Uterus (tissue), 4 donors: ENCODE results near the gene DAO. TPM values are rescaled to one million over a fixed set of nuclear protein-coding genes. Genes with fewer than 3 reads are reported as not detected.

Source experiments
- DNase-seq, 2 donors: peaks; one replicate each; pipeline ENCODE4 v3.0.0-alpha.2; 2019 to 2020
- H3K27ac ChIP-seq, 2 donors: fragments of 200-600 bp; sonication (generic); 1 replicate in 1 of 2; 2 replicates in 1 of 2; pipeline ENCODE4 v1.5.1; 2016 to 2018
- H3K27me3 ChIP-seq, 2 donors: fragments of 200-600 bp; sonication (generic); one replicate each; pipeline ENCODE4 v1.5.1; 2018 to 2019; ENCODE audit warnings: control low read depth in 1 of 2
- H3K36me3 ChIP-seq, 2 donors: fragments of 200-600 bp; sonication (generic); one replicate each; pipeline ENCODE4 v1.5.1; 2019; ENCODE audit warnings: control low read depth in 1 of 2
- H3K4me1 ChIP-seq, 2 donors: fragments of 200-600 bp; sonication (generic); one replicate each; pipeline ENCODE4 v1.5.1; 2018 to 2019; ENCODE audit warnings: control low read depth in 1 of 2
- H3K4me3 ChIP-seq, 2 donors: fragments of 200-600 bp; sonication (generic); 1 replicate in 1 of 2; 2 replicates in 1 of 2; pipeline ENCODE4 v1.5.1; 2018 to 2019; ENCODE audit warnings: mild to moderate bottlenecking in 1 of 2
- H3K9me3 ChIP-seq, 2 donors: fragments of 200-600 bp; sonication (generic); one replicate each; pipeline ENCODE4 v1.5.1; 2019; ENCODE audit warnings: control low read depth in 1 of 2
- POLR2A ChIP-seq, 2 donors: fragments of 450-650 bp; IDR thresholded peaks; one replicate each; pipeline ENCODE4 v1.6.1; 2016; ENCODE audit warnings: antibody characterized with exemption in 2 of 2, mild to moderate bottlenecking in 1 of 2, moderate library complexity in 1 of 2
- intact Hi-C: fragments of 100-400 bp; cut with DNase I; formaldehyde crosslinking; loops from one replicate; pipeline ENCODE4 v1.15.1; 2023; ENCODE audit warnings: low total_unique reads
- total RNA-seq, 4 donors: library from RNA; depleted of rRNA in 3 of 4; stranded (reverse); fragments of >200 nt in 3 of 4; gene quantifications; one replicate each; pipeline versions ENCODE4 v1.1.0 to v1.2.4, GENCODE V29; 2014 to 2023
- TF ChIP-seq, protein P1 (sequence below), 4 experiments: fragments of 200-600 bp in 2 of 4; fragments of 450-650 bp in 2 of 4; sonication (generic) in 2 of 4; IDR thresholded peaks; one replicate each; pipeline ENCODE4 v1.5.1; 2016 to 2019; ENCODE audit warnings: antibody characterized with exemption in 4 of 4, mild to moderate bottlenecking in 2 of 4, moderate library complexity in 1 of 4
- donor health status: DM: yes; HTN: yes; CAD: no.

The DAO gene
- total RNA-seq, 4 donors from 2014 or later = not detected

DNA sequence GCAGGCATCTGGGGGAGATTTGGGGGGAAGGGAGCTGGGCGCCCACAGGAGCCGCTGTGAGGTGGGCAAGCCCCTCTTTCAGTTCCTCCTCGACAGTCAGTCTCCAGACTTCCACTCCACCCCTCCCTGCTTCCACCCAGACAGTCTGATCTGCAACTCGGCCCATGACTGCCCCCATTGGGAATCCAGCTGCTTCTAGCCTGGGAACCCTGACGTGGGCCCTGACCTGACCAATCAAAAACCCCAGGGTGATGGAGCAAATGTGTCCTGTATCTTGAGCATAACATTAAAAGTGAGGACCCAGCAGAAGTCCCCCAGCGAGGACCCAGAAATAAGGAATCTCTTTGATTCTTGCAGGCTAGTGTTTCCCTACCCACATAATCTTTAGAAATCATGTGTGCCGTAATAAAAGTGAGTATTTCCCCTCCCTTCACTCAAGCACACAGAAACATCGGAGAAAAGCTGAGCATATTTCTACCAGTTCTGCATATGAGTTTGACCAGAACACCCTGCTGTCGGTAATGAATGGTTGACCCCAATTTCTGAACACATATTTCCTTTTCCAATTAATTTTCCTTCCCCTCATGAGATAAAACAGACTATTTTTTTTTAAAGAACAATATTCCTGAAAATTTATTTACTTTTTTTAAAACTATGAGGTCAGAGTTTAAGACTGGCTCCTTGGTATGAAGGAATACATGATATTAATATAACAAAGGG, 28.9 kb upstream of the DAO start:
- H3K36me3 ChIP-seq = no peaks in the 10 kb centered on the region
- no peak overlapping the region for H3K4me3 ChIP-seq
- intact Hi-C loops = no loop called here
- H3K9me3 ChIP-seq = no peaks in the 10 kb centered on the region
- peak overlapping the region; percentile 88 to 97 for H3K27ac ChIP-seq
- peaks cover 4% of the 10 kb centered on the region in 2 donors for H3K4me1 ChIP-seq
- TF ChIP-seq, protein P1, sequence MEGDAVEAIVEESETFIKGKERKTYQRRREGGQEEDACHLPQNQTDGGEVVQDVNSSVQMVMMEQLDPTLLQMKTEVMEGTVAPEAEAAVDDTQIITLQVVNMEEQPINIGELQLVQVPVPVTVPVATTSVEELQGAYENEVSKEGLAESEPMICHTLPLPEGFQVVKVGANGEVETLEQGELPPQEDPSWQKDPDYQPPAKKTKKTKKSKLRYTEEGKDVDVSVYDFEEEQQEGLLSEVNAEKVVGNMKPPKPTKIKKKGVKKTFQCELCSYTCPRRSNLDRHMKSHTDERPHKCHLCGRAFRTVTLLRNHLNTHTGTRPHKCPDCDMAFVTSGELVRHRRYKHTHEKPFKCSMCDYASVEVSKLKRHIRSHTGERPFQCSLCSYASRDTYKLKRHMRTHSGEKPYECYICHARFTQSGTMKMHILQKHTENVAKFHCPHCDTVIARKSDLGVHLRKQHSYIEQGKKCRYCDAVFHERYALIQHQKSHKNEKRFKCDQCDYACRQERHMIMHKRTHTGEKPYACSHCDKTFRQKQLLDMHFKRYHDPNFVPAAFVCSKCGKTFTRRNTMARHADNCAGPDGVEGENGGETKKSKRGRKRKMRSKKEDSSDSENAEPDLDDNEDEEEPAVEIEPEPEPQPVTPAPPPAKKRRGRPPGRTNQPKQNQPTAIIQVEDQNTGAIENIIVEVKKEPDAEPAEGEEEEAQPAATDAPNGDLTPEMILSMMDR (IDR thresholded peaks at IDR 0.05) = no peak
- DNase-seq = peak; percentile 48 to 62
- H3K27me3 ChIP-seq = no peaks in the 10 kb centered on the region

DNA sequence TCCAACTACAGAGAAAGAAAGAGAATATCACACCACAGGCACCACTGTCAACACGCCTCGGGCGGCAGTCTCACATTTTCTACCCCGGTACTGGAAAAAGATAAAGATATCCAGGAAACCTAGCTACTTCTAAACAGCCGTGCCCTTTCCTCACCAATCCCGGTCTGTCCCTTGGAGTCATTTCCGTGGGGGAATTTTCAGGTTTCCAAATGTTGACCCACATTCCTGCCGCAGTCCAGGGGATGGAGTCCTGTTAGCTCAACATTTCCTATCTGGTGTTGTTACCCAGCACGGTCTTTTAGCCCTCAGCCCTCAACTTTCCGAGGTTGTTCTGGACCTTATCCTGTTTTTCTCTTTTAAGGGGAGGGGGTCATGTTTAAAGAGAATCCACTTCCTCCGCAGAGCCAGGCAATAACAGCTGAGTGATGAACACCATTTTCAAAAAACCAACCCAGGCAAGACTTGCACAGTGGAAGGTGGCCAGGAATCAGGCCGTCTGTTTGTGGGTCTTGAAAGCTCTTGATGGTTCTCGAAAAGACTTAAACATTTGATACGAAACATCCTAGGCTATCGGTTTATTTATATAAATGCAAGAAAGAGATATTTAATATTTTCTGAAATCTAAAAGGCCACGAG, 27.1 kb upstream of the DAO start:
- Histone ChIP-seq H3K4me1 (peaks cover 4 to 6% of the 10 kb centered on the region in 2 donors), H3K4me3 (no peak overlapping the region)
- intact Hi-C loops = no loop called here

DNA sequence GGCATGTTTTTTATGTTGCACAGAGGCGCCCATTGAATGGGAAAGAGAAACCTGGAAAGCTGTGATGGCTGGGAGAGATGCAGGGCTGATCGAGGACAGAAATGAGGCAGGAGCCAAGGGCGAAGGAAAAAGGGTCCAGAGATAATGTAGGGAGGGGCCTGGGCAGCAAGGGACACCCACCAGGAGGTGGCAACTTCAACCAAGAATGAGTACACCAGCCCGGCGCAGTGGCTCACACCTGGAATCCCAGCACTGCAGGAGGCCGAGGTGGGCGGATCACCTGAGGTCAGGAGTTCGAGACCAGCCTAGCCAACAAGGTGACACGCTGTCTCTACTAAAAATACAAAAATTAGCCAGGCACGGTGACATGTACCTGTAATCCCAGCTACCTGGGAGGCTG, 26.5 kb upstream of the DAO start:
- no peak for DNase-seq
- peaks cover 4 to 6% of the 10 kb centered on the region in 2 donors for H3K4me1 ChIP-seq
- intact Hi-C loops = no loop called here
- peak overlapping the region; percentile 88 to 97 for H3K27ac ChIP-seq
- H3K36me3 ChIP-seq = no peaks in the 10 kb centered on the region
- H3K27me3 ChIP-seq = no peaks in the 10 kb centered on the region
- no peaks in the 10 kb centered on the region for H3K9me3 ChIP-seq
- TF ChIP-seq POLR2A (IDR thresholded peaks at IDR 0.05) = no peak
- TF ChIP-seq, protein P1 (IDR thresholded peaks at IDR 0.05) = no peak
- no peak overlapping the region for H3K4me3 ChIP-seq

More for the DNA sequence above, 27.1 kb upstream of the DAO start:
- H3K9me3 ChIP-seq = no peaks in the 10 kb centered on the region
- no peak for TF ChIP-seq POLR2A (IDR thresholded peaks at IDR 0.05)
- TF ChIP-seq, protein P1 (IDR thresholded peaks at IDR 0.05) = no peak
- H3K36me3 ChIP-seq = no peaks in the 10 kb centered on the region
- DNase-seq = no peak
- peak overlapping the region; percentile 88 to 97 for H3K27ac ChIP-seq
- no peaks in the 10 kb centered on the region for H3K27me3 ChIP-seq

DNA sequence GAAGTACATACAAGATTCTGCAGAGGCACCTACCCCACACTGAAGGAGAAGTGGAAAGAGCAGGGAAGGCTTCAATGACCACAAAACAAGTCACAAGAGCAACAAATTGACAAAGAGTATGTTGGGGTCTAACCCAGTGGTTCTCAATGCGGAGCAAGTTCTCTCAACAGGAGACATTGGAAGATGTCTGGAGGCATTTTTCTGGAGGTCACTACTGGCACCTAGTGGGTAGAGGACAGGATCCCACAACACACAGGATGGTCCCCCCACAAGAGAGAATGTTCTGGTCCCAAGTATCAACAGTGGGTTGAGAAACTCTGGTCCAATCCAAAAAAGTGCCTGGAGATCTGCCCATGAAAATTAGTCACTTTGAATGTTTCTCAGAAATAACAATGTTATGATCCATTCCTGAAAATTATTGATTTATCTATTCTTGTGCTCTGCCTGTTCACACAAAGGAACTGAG, 25.9 kb upstream of the DAO start:
- no peak overlapping the region for H3K4me3 ChIP-seq
- peaks cover 6 to 8% of the 10 kb centered on the region in 2 donors for H3K4me1 ChIP-seq
- H3K36me3 ChIP-seq = no peaks in the 10 kb centered on the region
- TF ChIP-seq, protein P1 (IDR thresholded peaks at IDR 0.05) = peak; percentile 27 to 55 (median 40)
- no peak for TF ChIP-seq POLR2A (IDR thresholded peaks at IDR 0.05)
- H3K27ac ChIP-seq = peak overlapping the region; percentile 88 to 97
- intact Hi-C loops = no loop called here
- H3K27me3 ChIP-seq = no peaks in the 10 kb centered on the region
- DNase-seq = peak; percentile 44 to 76
- H3K9me3 ChIP-seq = no peaks in the 10 kb centered on the region
